Measurements from ENCODE around the gene TREX2.
A peak's percentile ranks its signal among the peaks of the same experiment; 100 is the strongest.

TREX2 gene

GRCh38 chrX:153475271-153475670, 29.4 kb upstream of the TREX2 start:
- no peak for DNase-seq

DNA sequence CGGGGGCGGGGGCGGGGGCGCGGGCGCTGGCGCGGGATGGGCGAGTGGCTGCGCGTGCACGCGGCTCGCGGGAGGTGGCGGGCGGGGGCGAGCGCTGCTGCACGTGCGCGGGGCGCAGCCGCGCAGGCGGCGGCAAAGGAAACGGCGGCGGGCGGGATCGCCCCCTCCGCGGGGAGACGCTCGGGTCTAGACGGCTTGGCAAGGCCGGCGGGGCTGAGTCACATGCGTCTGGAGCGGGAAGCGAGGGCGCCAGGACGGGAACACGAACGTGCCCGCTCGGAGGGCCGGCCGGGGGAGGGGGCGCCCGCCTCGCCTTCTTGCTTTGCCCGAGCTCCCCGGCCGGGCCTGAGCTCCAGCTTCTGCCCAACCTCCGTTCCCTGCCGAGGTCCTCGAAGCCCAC, 28.9 kb upstream of the TREX2 start:
- DNase-seq = peak; percentile 40

- DNase-seq = no peak
Measured at GRCh38 chrX:153474266-153474665, 28.4 kb upstream of the TREX2 start.

DNA sequence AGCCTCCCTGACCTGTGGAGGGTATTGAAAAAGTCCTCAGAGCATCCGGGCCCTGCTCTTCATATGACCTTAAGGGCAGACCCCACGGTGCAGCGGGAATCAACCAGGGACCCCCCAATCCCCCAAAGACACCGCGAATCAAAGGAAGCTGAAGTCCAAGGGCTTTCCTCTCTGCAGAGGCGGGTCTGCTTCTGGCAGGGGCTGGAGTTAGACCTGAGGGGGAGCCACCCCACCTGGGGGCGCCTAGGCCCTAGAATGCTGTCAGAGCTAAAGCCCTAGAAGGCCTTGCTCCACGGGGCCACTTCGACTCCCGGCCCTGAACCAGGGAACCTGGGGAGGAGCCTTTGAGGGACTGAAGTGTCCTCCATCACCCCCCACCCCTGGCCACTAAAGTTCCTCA, 27.3 kb upstream of the TREX2 start:
- DNase-seq = no peak

DNA sequence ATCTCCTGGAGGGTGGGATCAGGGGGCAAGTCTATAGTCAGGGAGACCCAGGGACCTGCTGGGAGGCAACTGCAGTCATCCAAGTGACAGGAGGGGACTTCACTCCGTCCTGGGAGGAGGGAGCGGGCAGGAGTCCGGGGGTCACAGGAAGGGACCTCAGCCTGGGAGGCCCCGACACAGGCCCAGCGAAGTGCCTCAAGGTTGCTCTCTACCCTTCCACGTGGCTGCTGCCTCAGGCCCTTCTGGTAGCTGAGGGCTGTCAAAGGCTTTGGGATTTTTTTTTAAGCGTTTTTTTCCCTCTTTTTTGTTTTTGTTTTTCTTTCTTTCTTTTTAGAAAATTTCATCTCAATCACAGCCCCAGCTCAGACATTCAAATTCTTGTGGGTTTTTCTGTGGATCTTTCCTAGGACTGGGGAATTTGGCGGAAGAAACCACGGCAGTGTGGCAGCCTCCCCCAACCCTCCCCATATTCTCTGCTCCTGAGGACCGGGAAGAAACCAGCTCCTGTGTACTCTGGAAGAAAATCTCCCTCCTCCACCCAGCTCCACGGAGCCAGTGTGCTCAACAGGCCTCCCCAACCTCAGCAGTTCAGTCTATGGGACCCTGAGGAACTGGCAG, 25.9 kb upstream of the TREX2 start:
- no peak for DNase-seq

- DNase-seq = peak; percentile 85
Measured at GRCh38 chrX:153470411-153471363, 24.8 kb upstream of the TREX2 start, which contains the start of gene HAUS7. TSS of gene HAUS7 (minus strand) at chrX:153470576. CDS start at chrX:153470557, 19 bp downstream.

DNA sequence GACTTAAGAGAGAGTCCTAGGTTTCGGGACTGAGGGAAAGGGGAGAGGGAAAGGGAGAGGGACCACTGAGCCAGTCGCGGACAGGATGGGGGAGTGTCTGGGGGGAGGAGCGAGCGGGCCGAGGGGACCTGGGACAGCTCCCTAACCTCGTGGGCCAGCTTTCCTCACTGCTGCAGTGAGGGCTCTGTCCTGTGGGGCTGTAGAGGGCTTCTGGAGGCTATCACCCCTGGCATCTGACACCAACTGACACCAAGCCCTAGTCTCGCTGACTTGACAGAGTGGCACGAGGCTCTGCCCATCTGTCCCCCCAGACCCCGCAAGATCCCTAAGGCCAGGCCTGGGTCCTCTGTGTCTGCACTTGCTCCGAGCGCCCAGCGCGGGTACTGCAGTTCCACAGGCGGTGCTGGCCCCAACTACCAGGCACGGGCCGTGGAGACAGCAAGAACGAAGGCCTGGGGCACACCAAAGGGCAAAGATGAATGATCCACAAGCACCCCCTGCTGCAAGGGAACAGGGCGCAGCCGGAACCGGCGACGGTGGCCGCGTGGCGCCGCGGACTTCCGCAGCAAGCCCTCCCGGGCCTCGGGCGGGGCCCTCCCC, 24.1 kb upstream of the TREX2 start:
- DNase-seq = peak; percentile 27

- no peak for DNase-seq
Measured at GRCh38 chrX:153468008-153468580, 22.2 kb upstream of the TREX2 start.

- no peak for DNase-seq
Measured at GRCh38 chrX:153465691-153466380, 20.0 kb upstream of the TREX2 start.

- no peak for DNase-seq
Measured at GRCh38 chrX:153464116-153464515, 18.3 kb upstream of the TREX2 start.

DNA sequence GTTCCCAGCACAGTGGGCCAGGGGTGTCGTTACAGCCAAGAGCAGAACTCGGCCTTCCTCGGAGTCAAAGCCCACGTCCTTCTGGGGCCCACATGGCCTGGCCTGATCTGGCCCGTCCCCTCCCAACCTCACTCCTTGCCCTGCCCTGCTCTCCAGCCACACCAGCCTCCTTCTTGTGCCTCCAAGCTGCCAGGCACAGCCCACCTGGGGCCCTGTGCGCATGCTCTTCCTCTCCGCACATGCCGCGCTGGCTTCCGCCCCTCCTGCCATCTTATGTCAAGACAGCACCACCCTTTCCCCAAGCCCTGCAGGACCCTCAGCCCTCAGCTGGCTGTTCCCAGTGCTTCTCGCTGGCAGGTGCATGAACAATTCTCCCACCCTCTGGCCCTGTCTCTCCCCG, 17.7 kb upstream of the TREX2 start:
- DNase-seq = no peak

DNA sequence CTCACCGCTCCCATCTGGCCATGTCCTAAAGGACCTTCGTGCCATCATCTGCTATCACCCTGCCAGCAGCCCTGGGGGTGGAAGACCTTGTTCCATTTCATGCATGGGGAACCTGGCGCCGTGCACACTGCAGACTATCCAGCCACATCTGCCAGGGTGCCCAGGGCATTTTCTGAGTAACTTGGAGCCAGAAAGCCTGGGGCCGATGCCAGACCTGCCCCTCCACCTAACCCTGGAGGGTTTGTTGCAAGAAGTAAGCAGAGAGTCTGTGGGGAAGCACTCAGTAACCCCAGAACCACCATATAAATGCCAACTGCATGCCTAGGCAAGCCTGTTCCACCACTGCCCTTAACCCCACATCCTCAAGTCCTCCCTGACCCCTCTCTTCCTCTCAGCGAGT, 17.2 kb upstream of the TREX2 start:
- DNase-seq = no peak

- no peak for DNase-seq
Measured at GRCh38 chrX:153462291-153462690, 16.4 kb upstream of the TREX2 start.

GRCh38 chrX:153460826-153461225, 15.0 kb upstream of the TREX2 start:
- DNase-seq = peak; percentile 51

GRCh38 chrX:153459986-153460385, 14.1 kb upstream of the TREX2 start:
- no peak for DNase-seq

DNA sequence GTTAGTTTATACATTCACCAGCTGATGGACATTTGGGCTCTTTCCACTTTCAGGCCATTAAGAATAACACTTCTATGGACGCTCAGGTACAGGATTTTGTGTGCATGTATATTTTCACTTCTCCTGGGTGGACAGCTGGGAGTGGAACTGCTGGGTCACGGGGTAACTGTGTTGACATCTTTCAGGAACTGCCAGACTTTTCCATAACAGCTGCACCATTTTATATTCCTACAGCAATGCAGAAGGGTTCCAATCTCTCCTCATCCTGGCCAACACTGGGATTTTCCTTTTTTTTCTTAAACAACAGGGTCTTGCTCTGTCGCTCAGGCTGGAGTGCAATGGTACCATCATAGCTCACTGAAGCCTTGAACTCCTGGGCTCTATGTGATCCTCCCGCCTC, 12.6 kb upstream of the TREX2 start:
- no peak for DNase-seq

GRCh38 chrX:153457827-153458466, 12.1 kb upstream of the TREX2 start:
- no peak for DNase-seq

- no peak for DNase-seq
Measured at GRCh38 chrX:153457136-153457825, 11.4 kb upstream of the TREX2 start.

DNA sequence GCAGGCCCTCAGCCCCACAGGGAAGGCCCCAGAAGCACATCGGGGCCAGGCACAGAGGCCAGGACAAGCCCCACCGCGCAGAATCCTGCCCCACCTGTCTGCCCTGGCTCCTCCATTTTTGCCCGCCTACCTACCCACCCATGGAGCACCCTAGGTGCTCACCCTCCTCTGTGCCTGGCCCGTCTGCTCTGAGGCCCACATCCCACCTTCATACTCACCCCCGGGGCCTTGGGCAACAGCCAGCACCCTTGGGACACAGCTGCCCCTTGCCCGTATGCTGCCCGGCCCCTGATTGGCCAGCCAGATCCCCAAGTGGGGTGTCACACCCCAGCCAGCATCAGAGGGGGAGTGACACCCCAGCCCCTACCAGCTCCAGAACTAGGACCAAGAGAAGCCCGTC, 10.8 kb upstream of the TREX2 start:
- no peak for DNase-seq

- no peak for DNase-seq
Measured at GRCh38 chrX:153456161-153456560, 10.3 kb upstream of the TREX2 start.

GRCh38 chrX:153455571-153455970, 9.7 kb upstream of the TREX2 start:
- no peak for DNase-seq

Measured in activated naive CD4-positive, alpha-beta T cell treated with Interleukin-2 at 50 U/mL for 16 hours (primary cell).